ENCODE results near the gene SCP2.
"Not testable (repeated sequence)": the region's sequence is repeated elsewhere in the genome, so short reads cannot be mapped to it uniquely, and the experiment has no call there.

Gene SCP2

DNA sequence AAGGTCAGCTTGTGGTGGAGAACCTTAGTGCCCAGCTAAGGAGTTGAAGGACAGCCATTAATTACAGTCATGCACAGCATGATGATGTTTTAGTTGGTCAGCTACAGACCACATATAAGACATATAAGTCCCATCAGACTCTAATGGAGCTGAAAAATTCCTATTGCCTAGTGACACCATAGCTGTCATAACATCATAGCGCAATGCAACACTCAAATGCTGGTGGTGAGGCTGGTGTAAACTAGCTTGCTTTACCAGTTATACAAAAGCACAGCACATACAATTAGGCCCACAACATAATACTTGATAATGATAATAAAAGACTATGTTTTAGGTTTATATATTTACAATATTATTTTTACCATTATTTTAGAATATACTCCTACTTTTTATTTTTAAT, 9.5 kb upstream of the SCP2 start:
- DNase-seq = no peak

DNA sequence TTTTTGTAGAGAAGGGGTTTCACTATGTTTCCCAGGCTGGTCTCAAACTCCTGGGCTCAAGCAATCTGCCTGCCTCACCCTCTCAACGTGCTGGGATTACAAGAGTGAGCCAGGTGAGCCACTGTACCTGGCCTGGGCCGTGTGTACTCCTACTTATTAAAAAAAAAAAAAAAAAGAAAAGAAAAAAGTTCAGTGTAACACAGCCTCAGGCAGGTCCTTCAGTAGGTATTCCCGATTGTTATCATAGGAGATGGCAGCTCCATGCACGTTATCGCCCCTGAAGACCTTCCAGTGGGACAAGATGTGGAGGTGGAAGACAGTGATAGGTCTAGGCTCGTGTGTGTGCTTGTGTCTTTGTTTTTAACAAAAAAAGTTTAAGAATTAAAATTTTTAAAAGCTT, 8.9 kb upstream of the SCP2 start:
- DNase-seq = no peak

DNA sequence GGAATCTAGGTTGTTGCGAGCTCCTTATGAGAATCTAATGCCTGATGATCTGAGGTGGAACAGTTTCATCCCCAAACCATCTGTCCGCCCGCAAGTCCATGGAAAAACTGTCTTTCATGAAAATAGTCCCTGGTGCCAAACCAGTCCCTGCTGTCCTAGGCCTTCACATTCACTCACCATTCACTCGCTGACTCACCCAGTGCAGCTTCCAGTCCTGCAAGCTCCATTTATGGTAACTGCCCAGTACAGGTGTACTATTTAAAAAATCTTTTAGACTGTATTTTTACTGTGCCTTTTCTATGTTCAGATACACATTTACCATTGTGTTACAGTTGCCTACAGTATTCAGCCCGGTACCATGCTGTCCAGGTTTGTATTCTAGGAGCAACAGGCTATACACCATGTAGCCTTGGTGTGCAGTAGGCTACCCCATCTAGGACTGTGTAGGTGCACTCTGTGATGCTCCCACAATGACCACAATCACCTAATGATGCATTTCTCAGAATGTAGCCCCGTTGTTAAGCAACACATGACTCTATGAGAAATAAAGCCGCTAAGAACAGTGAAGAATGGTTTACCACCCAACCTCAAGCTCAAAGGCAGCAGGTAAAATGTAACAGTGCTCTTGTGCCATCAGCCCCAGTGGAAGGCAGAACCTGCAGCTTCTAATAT, 7.9 kb upstream of the SCP2 start:
- DNase-seq = no peak

DNA sequence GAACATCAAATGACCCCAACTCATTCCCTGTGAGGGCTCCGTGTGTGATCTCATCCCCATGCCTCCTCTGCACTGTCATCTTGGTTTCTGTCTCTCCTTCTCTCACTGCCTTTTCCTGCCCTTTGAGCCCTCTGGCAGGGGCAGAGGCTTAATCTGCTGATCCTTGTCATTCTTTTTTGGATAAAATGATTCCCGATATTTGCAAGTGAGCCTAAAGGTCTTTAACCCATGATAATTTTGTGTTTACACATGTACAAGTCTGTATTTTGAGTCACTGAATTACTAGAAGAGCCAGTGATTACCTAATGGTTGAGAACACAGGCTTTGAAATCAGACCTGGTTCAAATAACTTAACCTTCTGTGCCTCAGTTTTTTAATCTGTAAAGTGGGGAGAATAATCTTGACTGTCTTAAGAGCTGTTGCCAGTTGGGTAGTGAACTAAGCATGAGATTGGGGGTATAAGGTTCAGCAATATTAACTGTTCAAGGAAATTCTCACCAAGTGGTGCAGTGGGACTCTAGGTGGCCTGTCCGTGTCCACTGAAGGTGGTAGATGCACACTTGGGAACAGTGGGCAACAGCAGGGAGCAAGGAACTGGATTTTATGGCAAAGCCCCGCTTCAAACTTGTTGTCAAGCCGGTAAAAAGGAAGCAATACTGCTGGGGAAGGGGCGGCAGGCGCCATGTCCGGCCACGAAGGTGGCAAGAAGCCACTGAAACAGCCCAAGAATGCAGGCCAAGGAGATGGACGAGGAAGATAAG, 7.2 kb upstream of the SCP2 start:
- DNase-seq = no peak

DNA sequence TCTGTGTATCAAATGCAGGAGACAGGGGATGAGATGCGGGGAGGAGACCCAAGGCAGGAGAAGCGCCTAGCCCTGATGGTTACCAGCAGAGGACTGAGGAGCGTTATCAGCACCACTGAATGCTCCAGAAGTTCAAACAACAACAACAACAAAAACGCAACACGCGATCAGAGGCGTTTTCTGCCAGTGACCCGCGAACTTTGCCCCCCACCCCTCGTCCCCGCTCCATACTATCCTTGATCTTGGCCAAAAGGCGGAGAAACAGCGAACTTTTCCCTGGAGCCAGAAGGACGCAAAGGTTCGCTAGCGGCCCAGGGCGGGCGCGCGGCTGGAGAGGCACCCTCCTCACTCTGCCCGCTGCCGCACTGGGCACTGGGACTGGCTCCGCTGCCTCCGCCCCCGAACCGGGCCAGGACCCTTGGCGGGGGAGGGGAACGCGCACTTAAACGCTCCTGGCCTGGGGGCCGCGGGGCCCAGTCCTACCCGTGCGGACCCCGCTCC, 6.2 kb upstream of the SCP2 start:
- no peak for DNase-seq

DNA sequence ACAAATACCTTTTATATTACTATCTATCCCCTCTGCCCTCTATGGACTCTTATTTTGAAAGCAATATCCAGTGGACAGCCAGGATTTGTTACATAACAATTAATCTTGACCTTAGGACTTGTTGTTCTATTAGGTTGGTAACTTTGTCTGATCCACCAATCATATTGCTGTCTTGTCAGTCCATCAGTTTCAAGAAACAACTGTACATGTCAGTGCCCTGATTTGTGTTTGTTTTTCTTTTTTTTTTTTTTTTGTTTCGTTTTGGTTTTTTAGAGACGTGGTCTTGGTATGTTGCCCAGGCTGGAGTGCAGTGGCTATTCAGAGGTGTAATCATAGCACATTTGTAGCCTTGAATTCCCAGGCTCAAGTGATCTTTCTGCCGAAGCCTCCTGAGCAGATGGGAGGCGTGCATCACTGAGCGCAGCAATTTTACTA, 1.5 kb upstream of the SCP2 start:
- no peak for DNase-seq

DNA sequence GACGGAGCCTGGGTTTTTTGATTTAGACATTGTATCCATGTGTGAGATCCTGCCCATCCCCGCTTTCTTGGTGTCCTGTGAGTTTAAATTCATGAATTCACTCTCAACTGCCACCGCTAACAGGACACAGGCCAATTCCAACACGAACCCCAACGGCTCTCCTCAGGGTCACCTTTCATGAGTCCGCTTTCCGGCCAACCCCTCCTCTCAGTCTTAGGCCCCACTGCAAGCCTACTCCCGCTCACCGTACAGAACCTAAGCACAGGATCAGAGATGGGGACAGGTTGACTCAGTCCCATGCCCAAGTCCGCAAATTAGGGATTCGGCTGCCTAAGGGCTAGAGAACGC, 238 bp upstream of the SCP2 start:
- no peak for DNase-seq

DNA sequence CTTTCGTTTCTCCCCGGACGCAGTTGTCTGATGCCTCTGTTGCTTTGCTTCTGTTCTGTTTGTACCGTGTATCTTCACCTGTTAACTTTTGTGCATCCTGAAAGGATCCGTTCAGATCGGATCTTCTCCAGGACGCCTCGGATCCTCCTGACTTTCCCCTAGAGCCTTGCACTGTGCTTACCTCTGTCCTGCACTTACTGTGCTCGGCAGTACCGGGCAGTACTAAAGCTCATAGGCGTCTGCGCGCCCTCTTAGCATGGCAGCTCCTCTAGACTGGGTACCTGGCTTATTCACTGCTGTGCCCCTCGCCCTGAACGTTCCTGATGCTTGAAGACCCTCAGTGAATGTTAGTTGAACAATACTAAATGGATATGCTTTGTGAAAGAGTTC, 934 bp downstream of the SCP2 start:
- no peak for DNase-seq

DNA sequence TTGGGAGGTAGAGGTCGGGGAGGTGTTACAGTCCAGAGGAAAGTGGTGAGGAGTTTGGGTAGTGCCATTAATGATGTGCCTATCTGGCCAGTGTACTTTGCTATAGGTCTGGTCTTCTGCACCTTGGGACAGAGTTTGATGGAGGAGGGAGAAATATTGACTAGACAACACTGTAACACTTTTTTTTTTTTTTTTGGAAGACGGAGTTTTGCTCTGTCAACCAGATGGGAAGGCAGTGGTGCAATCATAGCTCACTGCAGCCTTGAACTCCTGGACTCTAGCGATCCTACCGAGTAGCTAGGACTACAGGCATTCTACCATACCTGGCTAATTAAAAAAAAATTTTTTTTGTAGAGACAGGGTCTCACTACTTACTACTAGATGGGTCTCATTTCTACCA, 1.9 kb downstream of the SCP2 start:
- DNase-seq = no peak

DNA sequence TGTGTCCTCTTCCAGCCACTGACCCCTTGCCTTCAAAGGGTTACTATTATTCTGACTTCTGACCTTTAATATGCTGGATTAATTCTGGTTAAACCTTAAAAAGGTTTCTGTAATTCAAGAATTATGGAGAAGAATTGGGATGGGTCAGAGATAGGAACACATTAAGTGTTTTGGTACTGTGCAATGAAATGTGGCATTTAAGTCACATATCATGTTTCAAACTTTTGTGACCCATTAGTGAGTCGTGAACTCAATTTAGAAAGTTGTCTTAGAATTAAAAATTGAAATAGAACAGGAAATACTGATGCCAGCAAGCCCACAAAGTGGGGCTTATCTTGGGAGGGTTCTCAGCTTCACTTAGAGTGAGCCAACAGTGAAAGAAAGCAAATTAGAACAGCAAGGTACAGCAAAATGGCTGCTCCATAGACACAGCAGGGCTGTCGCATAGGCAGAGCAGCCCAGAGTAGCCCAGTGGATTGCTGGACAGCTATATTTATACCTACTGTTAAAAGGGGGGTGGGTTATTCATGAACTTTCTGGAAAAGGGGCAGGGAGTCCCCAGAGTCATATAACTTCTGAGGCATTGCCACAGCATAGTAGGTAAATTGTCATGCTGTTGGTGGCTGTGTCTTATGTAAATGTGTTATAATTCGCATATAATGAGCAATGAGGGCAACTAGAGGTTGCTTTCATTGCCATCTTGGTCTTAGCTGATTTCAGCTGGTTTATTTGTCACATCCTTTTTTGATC, 10.5 kb downstream of the SCP2 start:
- no peak for DNase-seq

DNA sequence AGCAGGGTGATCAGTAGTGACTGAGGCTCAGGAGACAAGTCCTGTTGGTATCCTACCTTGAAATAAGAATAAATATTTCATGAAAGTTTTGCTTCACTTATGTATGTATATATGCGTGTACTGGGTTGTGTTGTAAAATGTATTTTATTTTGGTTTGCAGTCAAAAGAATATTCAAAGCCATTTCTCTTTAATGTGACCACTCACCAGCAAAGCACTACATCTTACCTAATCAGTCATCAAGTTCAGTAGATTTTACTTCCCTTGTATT, 11.0 kb downstream of the SCP2 start:
- no peak for DNase-seq

DNA sequence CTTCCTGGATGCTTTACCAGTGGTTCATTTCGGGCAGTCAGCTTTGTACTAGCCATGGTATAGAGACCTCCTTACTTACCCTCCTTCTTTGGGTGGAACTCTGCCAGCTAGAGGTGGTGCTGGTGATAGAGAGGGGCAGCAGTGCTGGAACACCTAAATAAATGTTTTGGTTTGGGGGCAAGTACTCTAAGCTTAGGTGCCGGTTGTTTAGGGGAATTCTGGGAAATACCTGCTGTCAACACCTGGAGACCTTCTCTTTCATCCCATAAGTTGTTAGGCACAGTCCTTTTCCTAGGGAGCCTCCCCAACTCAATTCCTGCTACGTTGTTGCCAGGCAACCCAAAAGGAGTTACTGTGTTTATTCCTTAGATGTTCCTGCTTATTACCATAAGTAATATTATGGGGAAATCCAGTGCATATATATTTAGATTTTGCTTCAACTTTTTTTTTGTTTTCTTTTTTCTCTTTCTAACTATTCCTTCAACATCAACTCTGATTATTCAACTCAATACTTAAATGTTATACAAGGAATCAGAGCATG, 16.9 kb downstream of the SCP2 start:
- DNase-seq = no peak

DNA sequence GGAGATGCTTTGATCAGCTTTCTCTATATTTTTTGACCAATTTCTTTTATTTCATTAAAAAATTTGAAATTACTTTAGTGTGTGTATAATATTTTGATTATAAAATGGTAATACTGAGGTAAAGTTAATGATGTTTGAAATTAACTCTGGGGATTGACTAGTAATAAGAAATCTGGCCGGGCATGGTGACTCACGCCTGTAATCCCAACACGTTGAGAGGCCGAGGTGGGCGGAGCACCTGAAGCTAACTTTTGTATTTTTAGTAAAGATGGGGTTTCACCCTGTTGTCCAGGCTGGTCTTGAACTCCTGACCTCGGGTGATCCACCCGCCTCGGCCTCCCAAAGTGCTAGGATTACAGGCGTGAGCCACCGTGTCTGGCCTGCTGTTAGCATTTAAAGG, 17.5 kb downstream of the SCP2 start:
- DNase-seq = no peak

DNA sequence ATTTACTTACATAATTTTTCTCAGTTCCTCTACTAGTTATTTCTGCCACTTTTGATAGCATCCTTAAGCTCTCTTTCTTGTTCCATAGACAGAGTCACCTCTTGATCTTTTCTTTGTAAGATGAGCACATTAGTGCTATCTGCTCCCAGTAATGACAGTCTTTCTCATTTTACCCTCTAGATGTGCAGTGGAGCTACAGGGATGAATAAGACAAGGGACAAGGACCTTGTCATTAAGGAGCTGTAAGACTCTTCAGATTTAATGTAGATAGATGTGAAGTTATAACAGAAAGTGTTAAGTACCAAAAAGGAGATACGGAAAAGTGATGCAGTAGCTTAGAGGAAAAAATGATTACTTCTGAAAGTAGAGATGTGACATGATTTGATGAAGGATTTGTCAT, 20.4 kb downstream of the SCP2 start:
- DNase-seq = no peak

DNA sequence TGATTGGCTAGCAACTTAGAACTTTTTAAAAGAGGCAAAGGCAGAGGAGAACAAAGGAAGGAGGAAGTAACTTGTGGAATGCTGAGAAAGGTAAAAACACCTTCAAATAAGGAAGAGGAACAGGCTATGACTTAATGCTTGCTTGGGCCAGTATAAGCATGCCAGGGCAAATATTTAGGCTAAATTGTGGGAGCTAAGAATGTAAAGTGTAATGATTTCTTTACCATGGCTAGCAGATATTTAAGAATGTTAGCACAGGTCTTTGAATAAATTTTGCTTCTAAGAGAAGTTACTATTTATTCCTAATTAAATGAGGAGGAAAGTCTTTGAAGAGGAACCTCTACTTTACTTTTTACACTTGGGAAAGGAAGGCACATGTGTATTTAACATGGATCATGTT, 22.5 kb downstream of the SCP2 start:
- not testable (repeated sequence) for DNase-seq

DNA sequence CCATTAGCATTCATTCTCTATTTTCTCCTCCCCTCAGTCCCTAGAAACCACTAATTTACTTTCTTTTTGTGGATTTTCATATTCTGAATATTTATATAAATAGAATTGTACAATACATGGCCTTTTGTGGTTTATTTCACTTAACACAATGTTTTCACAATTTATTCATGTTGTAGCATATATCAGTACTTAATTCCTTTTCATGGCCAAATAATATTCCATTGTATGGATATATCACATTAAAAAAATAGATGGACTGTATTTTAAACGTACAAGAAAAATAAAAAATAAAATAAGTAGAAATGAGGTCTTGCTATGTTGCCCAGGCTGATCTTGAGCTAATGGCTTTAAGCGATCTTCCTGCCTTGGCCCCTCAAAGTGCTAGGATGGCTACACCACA, 25.0 kb downstream of the SCP2 start:
- DNase-seq = no peak

DNA sequence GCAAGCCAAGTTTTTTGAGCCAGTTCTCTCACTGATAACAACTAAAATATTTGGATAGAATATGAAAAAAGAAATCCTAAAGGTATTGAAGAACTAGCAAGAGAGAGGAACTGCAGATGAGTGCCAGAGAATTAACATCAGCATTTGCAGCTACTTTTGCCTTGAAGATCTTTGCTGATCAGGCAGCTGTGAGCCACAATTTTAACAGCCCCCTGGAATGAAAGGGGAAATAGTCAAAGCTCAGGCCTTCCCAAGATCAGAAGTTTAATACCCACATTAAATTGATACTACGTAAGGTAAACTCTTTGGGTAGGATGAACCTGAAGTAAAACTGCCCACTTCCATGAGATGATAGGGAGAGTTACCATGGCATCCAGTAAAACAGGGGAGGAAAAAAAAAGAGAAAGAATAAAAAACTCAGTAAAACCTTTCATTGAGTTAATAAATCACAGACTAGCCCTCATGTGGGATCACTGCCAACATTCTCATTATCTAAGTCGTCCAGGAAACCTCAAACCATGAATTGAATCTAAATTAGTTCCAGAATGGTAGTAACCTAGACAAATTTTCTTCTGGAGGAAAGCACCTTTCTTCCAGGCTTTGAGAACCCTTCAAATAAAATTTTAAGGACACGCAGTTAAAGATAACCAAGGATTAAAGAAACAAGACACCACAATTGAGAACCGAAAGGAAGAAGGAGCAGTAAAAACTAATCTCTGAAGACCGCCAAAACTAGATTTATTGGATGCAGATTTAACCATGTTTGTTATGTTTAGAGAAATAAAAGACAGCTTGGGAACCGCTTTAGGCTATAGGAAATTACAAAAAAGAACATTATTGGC, 28.3 kb downstream of the SCP2 start:
- DNase-seq = no peak

DNA sequence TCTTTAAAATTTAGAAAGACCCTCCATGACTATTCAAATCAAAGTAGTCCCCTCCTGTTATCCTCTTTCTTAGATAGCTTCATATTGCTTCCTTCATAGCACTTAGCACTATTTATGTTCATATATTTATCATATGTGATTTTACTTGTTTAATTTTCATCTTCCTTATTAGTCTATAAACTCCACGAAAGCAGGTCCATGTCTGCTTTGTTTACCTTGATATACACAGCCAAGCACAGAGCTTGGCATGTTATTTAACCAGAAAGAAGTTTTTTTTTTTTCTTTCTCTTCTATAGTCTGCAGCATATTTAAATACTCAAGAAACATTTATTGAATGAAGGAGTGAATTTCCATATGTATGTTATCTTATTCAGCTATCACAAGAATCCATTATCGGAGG, 36.0 kb downstream of the SCP2 start:
- no peak for DNase-seq

DNA sequence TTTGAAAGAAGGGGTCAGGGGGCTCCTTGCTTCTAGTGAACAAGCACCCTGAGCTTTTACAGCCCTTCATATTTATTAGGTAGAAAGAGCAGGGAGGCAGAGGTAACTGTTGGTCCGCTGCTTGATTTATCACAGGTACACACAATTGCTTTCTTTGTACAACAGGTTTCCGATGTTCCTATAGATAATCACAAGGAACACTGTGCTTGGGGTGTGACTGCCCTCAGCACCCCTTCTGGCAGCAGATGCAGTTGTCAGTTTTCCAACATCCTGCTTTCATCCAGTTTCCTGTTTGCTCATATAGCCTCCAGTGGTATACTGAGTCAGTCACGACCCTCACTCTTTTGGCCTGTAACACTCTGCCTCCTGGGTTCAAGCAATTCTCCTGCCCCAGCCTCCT, 40.6 kb downstream of the SCP2 start:
- no peak for DNase-seq

DNA sequence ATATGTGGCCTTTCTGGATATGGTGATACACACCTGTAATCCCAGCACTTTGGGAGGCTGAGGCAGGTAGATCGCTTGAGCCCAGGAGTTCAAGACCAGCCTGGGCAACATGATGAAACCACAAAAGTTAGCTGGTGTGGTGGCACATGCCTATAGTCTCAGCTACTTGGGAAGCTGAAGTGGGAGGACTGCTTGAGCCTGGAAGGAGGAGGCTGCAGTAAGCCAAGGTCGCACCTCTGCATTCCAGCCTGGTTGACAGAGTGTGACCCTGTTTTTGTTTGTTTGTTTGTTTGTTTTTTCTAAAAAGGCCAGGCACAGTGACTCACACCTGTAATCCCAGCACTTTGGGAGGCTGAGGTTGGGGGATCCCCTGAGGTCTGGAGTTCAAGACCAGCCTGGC, 42.2 kb downstream of the SCP2 start:
- DNase-seq = not testable (repeated sequence)

DNA sequence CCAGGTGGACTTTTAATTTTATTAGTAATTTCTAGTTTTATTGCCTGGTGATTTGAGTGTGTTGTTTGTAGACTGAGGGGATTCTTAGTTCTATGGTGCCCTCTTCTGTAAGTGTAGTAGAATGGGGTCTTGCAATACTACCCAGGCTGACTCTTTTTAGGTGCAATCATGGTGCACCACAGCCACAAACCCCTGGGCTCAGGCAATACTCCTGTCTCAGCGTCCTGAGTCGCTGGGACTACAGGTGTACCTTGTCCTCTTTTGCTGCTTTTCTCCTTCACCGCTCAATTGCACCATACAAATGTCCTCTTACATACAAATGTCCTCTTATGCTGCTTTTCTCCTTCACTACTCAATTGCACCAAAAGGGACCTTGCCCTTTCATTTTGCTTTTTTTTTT, 43.1 kb downstream of the SCP2 start:
- DNase-seq = no peak

DNA sequence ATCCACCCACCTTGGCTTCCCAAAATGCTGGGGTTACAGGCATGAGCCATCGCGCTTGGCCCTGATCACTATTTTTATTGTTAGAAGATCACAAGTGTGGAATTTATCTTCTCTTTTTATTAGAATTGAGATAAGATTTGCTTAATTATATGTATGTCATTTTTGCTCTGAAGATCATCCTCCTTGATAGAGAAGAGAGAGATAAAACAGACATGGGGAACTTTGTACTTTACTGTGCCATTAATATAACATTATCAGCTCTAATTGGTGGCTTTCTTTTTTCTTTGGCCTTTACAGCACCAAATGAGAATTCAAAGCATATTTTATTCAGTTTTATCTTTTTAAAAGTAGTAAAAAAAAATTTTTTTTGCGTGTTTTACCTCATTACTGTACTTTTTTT, 46.8 kb downstream of the SCP2 start:
- DNase-seq = no peak

Measured in DMS 273 treated with DMSO at 0.1 percent for 48 hours (cell line).